K562 (cell line): ENCODE results near the gene NR1H2. TPM values are rescaled to one million over a fixed set of nuclear protein-coding genes. Genes with fewer than 3 reads are reported as not detected.

Experiments used
- ATF1 ChIP-seq, 2 experiments: fragments of 450-650 bp in 1 of 2; IDR thresholded peaks; 2 replicates each; pipeline ENCODE4 v1.6.1; 2016; ENCODE audit warnings: missing compliant biosample characterization in 1 of 2, missing genetic modification characterization in 1 of 2
- CEBPB ChIP-seq: fragments of 450-650 bp; IDR thresholded peaks from 2 replicates; pipeline ENCODE4 v1.6.1; 2016; ENCODE audit warnings: missing genetic modification characterization, missing compliant biosample characterization
- CREB1 ChIP-seq, 2 experiments: sonication (generic) in 1 of 2; formaldehyde crosslinking in 1 of 2; IDR thresholded peaks; 2 replicates each; pipeline versions ENCODE4 v1.6.1 to v1.8.0; 2012 to 2022; ENCODE audit warnings: inconsistent platforms in 1 of 2, mild to moderate bottlenecking in 1 of 2, missing genetic modification reagents in 1 of 2, moderate library complexity in 1 of 2
- CTBP1 ChIP-seq: fragments of 450-650 bp; IDR thresholded peaks from 2 replicates; pipeline ENCODE4 v1.6.1; 2016; ENCODE audit warnings: borderline replicate concordance
- CTCFL ChIP-seq: IDR thresholded peaks from 2 replicates; pipeline ENCODE4 v1.6.1; 2011; ENCODE audit warnings: borderline replicate concordance, low read depth, mild to moderate bottlenecking, moderate library complexity, low read length; ENCODE audit not compliant: insufficient read depth, poor library complexity, severe bottlenecking
- DEAF1 ChIP-seq: fragments of 450-650 bp; formaldehyde crosslinking; IDR thresholded peaks from 2 replicates; pipeline ENCODE4 v1.4.0; 2020; ENCODE audit warnings: mild to moderate bottlenecking, moderate library complexity
- DIDO1 ChIP-seq: fragments of 450-650 bp; IDR thresholded peaks from 2 replicates; pipeline ENCODE4 v1.6.1; 2016; ENCODE audit warnings: low read depth, missing biosample characterization, missing genetic modification characterization
- E2F8 ChIP-seq: fragments of 450-650 bp; IDR thresholded peaks from 2 replicates; pipeline ENCODE4 v1.7.1; 2018; ENCODE audit warnings: mild to moderate bottlenecking, low read depth; ENCODE audit not compliant: partially characterized antibody
- HDAC2 ChIP-seq: fragments of 450-650 bp; IDR thresholded peaks from 2 replicates; pipeline ENCODE4 v1.6.1; 2016; ENCODE audit warnings: mild to moderate bottlenecking
- KDM2B ChIP-seq: fragments of 250-450 bp; sonication (Bioruptor Pico); IDR thresholded peaks from 2 replicates; pipeline ENCODE4 v1.8.0; 2021; ENCODE audit warnings: mild to moderate bottlenecking, moderate library complexity
- LEF1 ChIP-seq: fragments of 450-650 bp; IDR thresholded peaks from 2 replicates; pipeline ENCODE4 v1.6.1; 2016; ENCODE audit warnings: mild to moderate bottlenecking
- MAZ ChIP-seq, 2 experiments: fragments of 450-650 bp in 1 of 2; sonication (generic) in 1 of 2; formaldehyde crosslinking; IDR thresholded peaks in 1 of 2; conservative IDR thresholded peaks in 1 of 2; 2 replicates each; pipeline versions ENCODE4 v1.4.0 to v1.5.0; 2020; ENCODE audit warnings: mild to moderate bottlenecking in 1 of 2, missing genetic modification reagents in 1 of 2
- PKNOX1 ChIP-seq: fragments of 450-650 bp; IDR thresholded peaks from 2 replicates; pipeline ENCODE4 v1.6.1; 2016
- RBBP5 ChIP-seq: fragments of 200-600 bp; sonication (generic); IDR thresholded peaks from 2 replicates; pipeline ENCODE4 v1.6.1; 2012; ENCODE audit warnings: borderline replicate concordance, mild to moderate bottlenecking, low read length, control low read depth, inconsistent platforms; ENCODE audit not compliant: insufficient read depth, poor library complexity, severe bottlenecking
- RBM34 ChIP-seq: fragments of 200-400 bp; formaldehyde crosslinking; IDR thresholded peaks from 2 replicates; pipeline ENCODE4 v1.6.1; 2018; ENCODE audit warnings: low read length, borderline replicate concordance; ENCODE audit not compliant: insufficient read depth
- SMARCA4 ChIP-seq: fragments of 450-650 bp; IDR thresholded peaks from 2 replicates; pipeline ENCODE4 v1.6.1; 2016
- SMARCA5 ChIP-seq: fragments of 450-650 bp; IDR thresholded peaks from 2 replicates; pipeline ENCODE4 v1.6.1; 2016
- SP1 ChIP-seq: sonication (generic); formaldehyde crosslinking; IDR thresholded peaks from 2 replicates; pipeline ENCODE4 v1.8.1; 2022; ENCODE audit warnings: mild to moderate bottlenecking, missing genetic modification reagents
- ZNF263 ChIP-seq: sonication (generic); formaldehyde crosslinking; IDR thresholded peaks from 2 replicates; pipeline ENCODE4 v1.8.0; 2022; ENCODE audit warnings: mild to moderate bottlenecking, missing genetic modification reagents, borderline replicate concordance
- ZNF76 ChIP-seq: fragments of 250-450 bp; sonication (Bioruptor Pico); IDR thresholded peaks from 2 replicates; pipeline ENCODE4 v1.4.0; 2020; ENCODE audit warnings: mild to moderate bottlenecking, moderate library complexity, borderline replicate concordance
- polyA plus RNA-seq, 8 experiments: library from polyadenylated mRNA; depleted of rRNA in 4 of 8; stranded (reverse) in 5 of 8; unstranded in 3 of 8; fragments of >200 nt; fragmentation: Nextera tagmentation in 2 of 8; fragmentation: Illumina TruSeq in 1 of 8; extraction: Ambion mirVana in 2 of 8; extraction: Trizol in 1 of 8; gene quantifications; 2 replicates each; pipeline versions ENCODE4 v1.2.1 to v1.2.3, GENCODE V29; 2011 to 2014; ENCODE audit warnings: inconsistent platforms in 1 of 8, missing spikeins in 1 of 8
- total RNA-seq, 7 experiments: library from RNA; depleted of rRNA in 6 of 7; stranded (reverse); fragments of >200 nt in 6 of 7; fragmentation: Illumina TruSeq in 2 of 7; extraction: Trizol in 2 of 7; gene quantifications; 2 replicates each; pipeline versions ENCODE4 v1.2.1 to v1.2.3, GENCODE V29; 2011 to 2021; ENCODE audit warnings: low replicate concordance in 1 of 7

NR1H2 gene
- total and polyA plus RNA-seq, 9 of the 15 experiments (the other 6 are each of a cell fraction or from before 2014, with no cell fraction given), result 0.11 to 73.8 (median 24.0) TPM

GRCh38 chr19:50361290-50362029 is 14.8 kb upstream of the NR1H2 start (continued):
- no peak for TF ChIP-seq DEAF1 (CRISPR knock-in tag)
- TF ChIP-seq CREB1 (IDR thresholded peaks at IDR 0.05), result no peak
- TF ChIP-seq CREB1 (CRISPR knock-in tag; IDR thresholded peaks at IDR 0.05), result peak; percentile 53
- peak; percentile 31; the same call in 1 of the 2 replicates for TF ChIP-seq HDAC2
- no peak for TF ChIP-seq RBM34
- peak; percentile 29; the same call in 1 of the 2 replicates for TF ChIP-seq SMARCA4
- TF ChIP-seq RBBP5, result peak; percentile 41
- TF ChIP-seq ATF1 (CRISPR knock-in tag; IDR thresholded peaks at IDR 0.05), result no peak
- TF ChIP-seq ATF1 (tag; IDR thresholded peaks at IDR 0.05), result peak; percentile 68
- TF ChIP-seq DIDO1, result no peak
- peak; percentile 35; the same call in 1 of the 2 replicates for TF ChIP-seq CTBP1
- TF ChIP-seq LEF1, result peak; percentile 48; the same call in 1 of the 2 replicates
- peak; percentile 77 for TF ChIP-seq SP1
- no peak for TF ChIP-seq CTCFL
- TF ChIP-seq E2F8, result peak; percentile 32
- peak in 1 of 2 experiments; percentile 39; a peak in 2 of 4 replicates for TF ChIP-seq MAZ (CRISPR knock-in tag; conservative IDR thresholded peaks at IDR 0.05 in 1 of 2, IDR thresholded peaks at IDR 0.05 in 1 of 2)
- no peak for TF ChIP-seq KDM2B (CRISPR knock-in tag)
- peak; percentile 63 for TF ChIP-seq ZNF263 (CRISPR knock-in tag)
- TF ChIP-seq SMARCA5, result peak; percentile 90; the same call in 1 of the 2 replicates
- TF ChIP-seq CEBPB, result peak; percentile 28; the same call in 1 of the 2 replicates
- peak; percentile 82 for TF ChIP-seq PKNOX1
- no peak for TF ChIP-seq ZNF76 (CRISPR knock-in tag)
